GM12801 (cell line): ENCODE results near the gene C3orf62.

Experiments
- TF ChIP-seq, protein P1 (sequence below): IDR thresholded peaks from one replicate; pipeline ENCODE4 v1.5.1; 2011; ENCODE audit warnings: control low read depth; ENCODE audit not compliant: insufficient read length; ENCODE audit errors: extremely low read depth

Gene C3orf62

DNA sequence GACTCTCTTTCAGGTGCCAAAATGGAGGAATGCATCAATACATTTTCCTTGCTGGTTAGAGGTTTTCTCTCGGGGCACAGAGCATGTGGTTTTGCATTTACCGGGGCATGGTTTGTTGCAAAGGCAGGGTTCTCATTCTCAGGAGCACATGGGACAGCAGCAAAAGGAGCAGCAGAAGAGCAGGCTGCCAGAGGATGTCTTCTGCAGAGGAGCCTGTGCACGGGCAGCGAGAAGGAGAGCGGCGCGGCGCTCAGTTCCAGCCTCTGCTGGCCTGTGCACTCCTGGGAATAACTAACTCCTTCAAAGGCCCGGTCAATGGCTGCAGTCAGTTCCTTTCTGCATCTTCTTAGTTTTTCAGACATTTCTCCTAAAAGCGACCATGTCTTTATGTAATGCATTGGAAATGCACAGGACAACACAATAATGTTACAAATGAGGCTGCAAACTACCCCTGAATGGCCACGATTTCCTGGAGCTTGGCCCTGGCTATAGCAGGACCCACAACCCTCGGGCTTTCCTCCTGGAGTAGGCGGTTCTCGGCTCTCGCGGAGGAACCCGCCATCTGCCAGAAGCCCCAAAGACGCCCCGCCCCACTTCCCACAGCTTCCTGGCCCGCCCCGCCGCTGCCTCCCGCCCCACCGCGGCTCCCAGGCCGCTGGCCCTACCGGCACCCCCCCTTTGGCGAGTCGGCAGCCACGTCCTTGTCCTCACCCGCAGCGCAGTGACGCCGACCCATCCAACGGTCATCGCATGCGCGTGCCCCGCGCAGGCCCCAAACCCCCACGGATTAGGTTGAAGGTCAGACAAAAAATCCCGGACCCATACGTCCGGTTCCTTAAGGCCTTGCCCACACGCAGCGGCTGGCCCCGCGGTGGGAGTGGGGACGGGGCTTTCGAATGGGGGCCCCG lies at the start of gene C3orf62:
Gene C3orf62 (minus strand): TSS at position 758 of the 908 bp plus-strand sequence. CDS start 360 bp downstream, at position 398.
- TF ChIP-seq, protein P1, sequence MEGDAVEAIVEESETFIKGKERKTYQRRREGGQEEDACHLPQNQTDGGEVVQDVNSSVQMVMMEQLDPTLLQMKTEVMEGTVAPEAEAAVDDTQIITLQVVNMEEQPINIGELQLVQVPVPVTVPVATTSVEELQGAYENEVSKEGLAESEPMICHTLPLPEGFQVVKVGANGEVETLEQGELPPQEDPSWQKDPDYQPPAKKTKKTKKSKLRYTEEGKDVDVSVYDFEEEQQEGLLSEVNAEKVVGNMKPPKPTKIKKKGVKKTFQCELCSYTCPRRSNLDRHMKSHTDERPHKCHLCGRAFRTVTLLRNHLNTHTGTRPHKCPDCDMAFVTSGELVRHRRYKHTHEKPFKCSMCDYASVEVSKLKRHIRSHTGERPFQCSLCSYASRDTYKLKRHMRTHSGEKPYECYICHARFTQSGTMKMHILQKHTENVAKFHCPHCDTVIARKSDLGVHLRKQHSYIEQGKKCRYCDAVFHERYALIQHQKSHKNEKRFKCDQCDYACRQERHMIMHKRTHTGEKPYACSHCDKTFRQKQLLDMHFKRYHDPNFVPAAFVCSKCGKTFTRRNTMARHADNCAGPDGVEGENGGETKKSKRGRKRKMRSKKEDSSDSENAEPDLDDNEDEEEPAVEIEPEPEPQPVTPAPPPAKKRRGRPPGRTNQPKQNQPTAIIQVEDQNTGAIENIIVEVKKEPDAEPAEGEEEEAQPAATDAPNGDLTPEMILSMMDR, result no peak

DNA sequence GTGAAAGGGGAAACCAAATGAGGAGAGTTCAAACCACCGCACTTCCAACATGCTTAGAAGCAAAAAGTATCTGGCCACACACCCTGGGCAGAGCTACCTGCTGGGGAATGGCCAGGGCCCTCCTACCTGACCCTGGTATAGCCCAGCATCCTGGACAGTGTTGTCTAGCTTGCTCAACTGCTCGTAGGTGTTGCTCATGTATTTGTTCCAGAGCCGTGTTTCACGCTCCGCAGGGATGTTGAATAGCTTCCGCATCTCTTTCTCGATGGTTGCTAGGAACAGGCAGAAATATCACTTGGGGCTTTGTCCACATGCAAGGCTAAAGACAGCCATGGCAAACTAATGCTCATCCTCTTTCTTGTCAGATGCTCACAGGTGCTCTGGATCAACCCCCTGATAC lies 47.7 kb upstream of the C3orf62 start:
- TF ChIP-seq, protein P1, result no peak

DNA sequence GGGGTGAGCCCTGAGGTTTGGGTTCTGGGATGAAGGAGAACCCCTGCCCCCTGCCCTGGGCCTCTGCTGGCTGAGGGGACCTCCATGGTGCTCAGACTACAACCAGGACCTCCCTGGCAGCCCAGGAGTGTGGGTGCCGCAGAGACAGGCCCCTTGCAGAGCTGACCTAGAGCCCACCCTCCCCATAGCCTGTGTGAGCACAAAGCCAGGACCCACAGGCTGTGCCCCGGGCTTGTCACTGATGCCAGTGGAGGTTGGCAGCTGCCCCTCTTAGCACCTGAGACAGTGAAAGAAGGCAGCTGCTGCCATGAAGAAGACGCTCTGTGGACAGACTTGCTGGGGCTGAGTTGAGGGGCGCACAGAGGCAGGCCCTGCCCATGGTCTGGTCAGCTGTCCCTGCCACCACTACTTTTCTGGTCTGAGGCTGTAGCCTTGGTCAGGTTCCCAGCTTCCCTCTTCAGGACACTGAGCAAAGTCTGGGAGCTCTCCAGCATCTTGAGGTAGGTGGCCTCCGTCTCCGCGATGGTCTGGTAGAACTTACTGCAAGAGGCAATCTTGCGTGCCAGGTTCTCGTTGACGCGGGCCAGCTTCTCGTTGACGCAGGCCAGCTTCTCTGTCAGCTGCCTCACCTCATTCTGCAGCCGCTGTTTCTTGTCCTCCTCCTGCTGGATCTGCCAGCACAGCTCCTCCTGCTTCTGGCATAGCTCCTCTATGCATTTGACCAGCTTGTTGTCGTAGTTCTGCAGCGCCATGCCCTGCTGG lies 39.8 kb upstream of the C3orf62 start:
- TF ChIP-seq, protein P1, result no peak

DNA sequence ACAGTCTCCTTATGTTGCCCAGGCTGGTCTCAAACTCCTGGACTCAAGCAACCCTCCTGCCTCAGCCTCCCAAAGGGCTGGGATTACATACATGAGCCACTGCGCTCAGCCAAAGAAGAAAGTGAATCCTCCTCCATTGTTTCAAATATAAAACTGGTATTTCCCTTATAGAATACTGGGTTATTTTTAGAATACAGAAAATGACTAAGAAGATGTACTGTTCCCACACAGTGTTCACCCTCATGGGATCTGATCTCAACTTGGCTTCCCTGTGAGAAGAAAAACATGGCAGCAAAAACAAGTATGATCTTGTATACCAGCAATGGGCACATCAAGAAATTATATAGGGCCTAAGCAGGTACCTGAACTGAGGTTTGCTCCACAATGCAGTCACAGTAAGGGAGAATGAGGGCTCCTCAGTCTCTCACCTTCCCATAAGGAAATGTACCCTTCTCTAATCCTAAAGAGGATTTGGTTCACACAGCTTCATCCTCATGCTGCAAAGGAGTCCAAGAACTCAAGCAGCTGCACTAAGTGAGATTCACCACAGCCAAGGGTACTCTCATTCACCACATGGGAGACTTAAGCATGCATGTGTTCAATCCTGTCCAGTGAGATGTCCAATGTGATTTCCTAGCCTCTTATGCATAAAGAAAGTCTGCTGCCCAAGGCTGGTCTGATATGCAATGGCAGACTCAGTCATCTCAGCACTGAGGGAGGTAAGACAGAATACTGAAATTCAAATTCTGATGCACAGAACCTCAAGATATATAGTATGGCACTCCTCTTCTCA lies 37.1 kb upstream of the C3orf62 start:
- TF ChIP-seq, protein P1, result no peak

DNA sequence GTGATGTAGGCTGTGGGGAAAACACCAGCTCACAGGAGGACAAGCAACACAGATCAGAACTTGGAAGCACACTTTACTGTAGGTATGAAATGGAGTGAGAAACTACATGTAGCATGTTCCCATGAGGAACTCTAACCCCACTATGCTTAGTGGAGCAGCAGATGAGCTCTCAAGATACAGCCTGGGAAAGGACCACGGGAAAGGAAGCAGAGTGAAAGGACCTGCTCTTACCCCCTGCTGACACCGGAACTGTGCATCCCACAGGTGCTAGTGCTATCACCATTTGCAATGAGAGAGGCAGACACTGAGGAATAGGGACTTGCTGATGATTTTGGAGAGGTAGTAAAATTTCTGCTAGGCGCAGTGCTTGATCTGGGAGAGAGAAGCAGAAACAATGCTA lies 34.3 kb upstream of the C3orf62 start:
- TF ChIP-seq, protein P1, result no peak

DNA sequence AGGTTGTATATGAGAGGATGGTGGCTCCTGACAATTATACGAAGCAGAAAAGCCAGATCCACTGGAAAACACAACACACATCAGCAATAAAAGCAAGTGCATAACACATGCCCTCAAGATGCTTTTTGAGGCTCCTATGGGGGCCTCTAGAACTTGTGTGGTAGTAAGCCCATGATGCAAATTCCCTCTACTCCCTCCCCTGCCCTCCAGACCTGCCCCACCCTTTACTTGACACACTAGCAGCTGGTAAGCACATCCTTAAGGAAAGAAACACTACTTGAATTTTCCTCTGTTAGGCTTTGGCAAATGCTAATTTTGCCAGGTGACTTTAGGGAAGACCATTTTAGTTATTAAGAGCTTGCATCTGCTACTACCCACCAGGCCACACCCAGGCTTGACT lies 33.6 kb upstream of the C3orf62 start:
- TF ChIP-seq, protein P1, result no peak

DNA sequence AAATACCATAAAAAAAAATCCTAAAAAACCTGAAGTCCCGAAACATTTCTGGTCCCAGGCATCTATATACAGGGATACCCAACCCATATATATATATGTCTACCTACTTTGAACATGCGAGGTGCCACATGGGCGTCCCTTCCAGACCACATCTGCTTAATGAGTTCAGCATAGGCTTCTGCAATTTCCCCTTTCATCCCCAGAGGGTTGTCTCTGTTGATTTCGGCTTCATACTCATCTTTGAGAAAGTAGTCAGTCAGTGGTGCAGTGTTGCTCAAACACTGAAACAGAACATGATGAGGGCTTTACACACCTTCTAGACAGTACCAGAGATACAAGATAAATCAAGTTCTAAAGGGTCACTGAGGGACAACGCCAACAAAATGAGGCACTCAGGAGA lies 28.6 kb upstream of the C3orf62 start:
- TF ChIP-seq, protein P1, result no peak
